K562 (cell line): ENCODE measurements around the gene LRRC25. TPM values are rescaled to one million over a fixed set of nuclear protein-coding genes. Genes with fewer than 3 reads are reported as not detected.
A peak's percentile ranks its signal among the peaks of the same experiment; 100 is the strongest.

Experiments
- BRCA1 ChIP-seq, 2 experiments: fragments of 450-650 bp in 1 of 2; sonication (generic) in 1 of 2; formaldehyde crosslinking in 1 of 2; IDR thresholded peaks; 2 replicates each; pipeline versions ENCODE4 v1.5.0 to v1.6.1; 2017 to 2020; ENCODE audit warnings: mild to moderate bottlenecking in 1 of 2, missing genetic modification reagents in 1 of 2
- CBFB ChIP-seq: sonication (generic); formaldehyde crosslinking; IDR thresholded peaks from 2 replicates; pipeline ENCODE4 v1.4.0; 2020; ENCODE audit warnings: mild to moderate bottlenecking, missing genetic modification reagents
- GATAD2B ChIP-seq: fragments of 450-650 bp; IDR thresholded peaks from 2 replicates; pipeline ENCODE4 v1.6.1; 2017; ENCODE audit warnings: mild to moderate bottlenecking, borderline replicate concordance
- GTF2E2 ChIP-seq: fragments of 200-800 bp; sonication (Bioruptor generic); IDR thresholded peaks from 2 replicates; pipeline ENCODE4 v1.6.1; 2016; ENCODE audit warnings: missing genetic modification characterization, missing compliant biosample characterization
- HDAC1 ChIP-seq, 2 experiments: fragments of 450-650 bp; IDR thresholded peaks; 2 replicates each; pipeline ENCODE4 v1.6.1; 2016 to 2017; ENCODE audit warnings: inconsistent platforms in 1 of 2, mild to moderate bottlenecking in 1 of 2, moderate library complexity in 1 of 2
- IRF1 ChIP-seq: sonication (generic); formaldehyde crosslinking; IDR thresholded peaks from 2 replicates; pipeline ENCODE4 v1.8.0; 2022; ENCODE audit warnings: missing genetic modification reagents, mild to moderate bottlenecking, borderline replicate concordance
- JUND ChIP-seq, 2 experiments: IDR thresholded peaks; 2 replicates in 1 of 2; 3 replicates in 1 of 2; pipeline ENCODE4 v1.6.1; 2011; ENCODE audit warnings: borderline replicate concordance in 2 of 2, low read depth in 2 of 2, low read length in 2 of 2, improper control_type of control experiment in 1 of 2, missing biosample characterization in 1 of 2, missing genetic modification characterization in 1 of 2, missing genetic modification reagents in 1 of 2
- MAFF ChIP-seq: IDR thresholded peaks from 2 replicates; pipeline ENCODE4 v1.6.1; 2012; ENCODE audit warnings: low read length, improper control_type of control experiment
- NCOA1 ChIP-seq: fragments of 450-650 bp; IDR thresholded peaks from 2 replicates; pipeline ENCODE4 v1.6.1; 2016; ENCODE audit warnings: low read depth
- NEUROD1 ChIP-seq: fragments of 150-350 bp; IDR thresholded peaks from 2 replicates; pipeline ENCODE4 v1.6.1; 2014; ENCODE audit warnings: borderline replicate concordance, low read length, low read depth; ENCODE audit not compliant: partially characterized antibody
- POLR2AphosphoS5 ChIP-seq: IDR thresholded peaks from 2 replicates; pipeline ENCODE4 v1.6.1; 2011; ENCODE audit warnings: mild to moderate bottlenecking, low read depth, low read length, moderate library complexity; ENCODE audit not compliant: control insufficient read depth, insufficient read depth
- POLR2H ChIP-seq: IDR thresholded peaks from 2 replicates; pipeline ENCODE4 v1.6.1; 2016; ENCODE audit warnings: missing genetic modification characterization, low read depth, mild to moderate bottlenecking, control low read depth, missing compliant biosample characterization, moderate library complexity
- PREB ChIP-seq: sonication (generic); formaldehyde crosslinking; IDR thresholded peaks from 2 replicates; pipeline ENCODE4 v1.8.1; 2023; ENCODE audit warnings: mild to moderate bottlenecking, missing genetic modification reagents
- RBM39 ChIP-seq: fragments of 200-400 bp; formaldehyde crosslinking; optimal IDR thresholded peaks from 2 replicates; pipeline ENCODE3; 2018; ENCODE audit warnings: low read depth, low read length
- SPI1 ChIP-seq: IDR thresholded peaks from 2 replicates; pipeline ENCODE4 v1.6.1; 2011; ENCODE audit warnings: low read depth, low read length, control low read depth, borderline replicate concordance
- TCF15 ChIP-seq: fragments of 250-450 bp; sonication (Bioruptor Pico); IDR thresholded peaks from 2 replicates; pipeline ENCODE4 v1.8.0; 2022; ENCODE audit warnings: moderate library complexity, mild to moderate bottlenecking, inconsistent platforms
- ZBTB9 ChIP-seq: fragments of 450-650 bp; formaldehyde crosslinking; IDR thresholded peaks from 2 replicates; pipeline ENCODE4 v1.4.0; 2020; ENCODE audit warnings: mild to moderate bottlenecking, moderate library complexity
- ZNF12 ChIP-seq: sonication (generic); formaldehyde crosslinking; IDR thresholded peaks from 2 replicates; pipeline ENCODE4 v1.4.0; 2020; ENCODE audit warnings: mild to moderate bottlenecking, missing genetic modification reagents
- ZNF280A ChIP-seq: fragments of 450-650 bp; IDR thresholded peaks from 2 replicates; pipeline ENCODE4 v1.6.1; 2018; ENCODE audit warnings: mild to moderate bottlenecking, low read depth; ENCODE audit not compliant: partially characterized antibody
- ZNF3 ChIP-seq: fragments of 250-450 bp; sonication (Bioruptor Pico); IDR thresholded peaks from 2 replicates; pipeline ENCODE4 v1.5.0; 2021; ENCODE audit warnings: mild to moderate bottlenecking, moderate library complexity
- ZNF507 ChIP-seq: conservative IDR thresholded peaks from 2 replicates; pipeline ENCODE4 v1.6.1; 2017; ENCODE audit warnings: missing genetic modification characterization, missing compliant biosample characterization
- polyA plus RNA-seq, 8 experiments: library from polyadenylated mRNA; depleted of rRNA in 4 of 8; stranded (reverse) in 5 of 8; unstranded in 3 of 8; fragments of >200 nt; fragmentation: Nextera tagmentation in 2 of 8; fragmentation: Illumina TruSeq in 1 of 8; extraction: Ambion mirVana in 2 of 8; extraction: Trizol in 1 of 8; gene quantifications; 2 replicates each; pipeline versions ENCODE4 v1.2.1 to v1.2.3, GENCODE V29; 2011 to 2014; ENCODE audit warnings: inconsistent platforms in 1 of 8, missing spikeins in 1 of 8
- total RNA-seq, 7 experiments: library from RNA; depleted of rRNA in 6 of 7; stranded (reverse); fragments of >200 nt in 6 of 7; fragmentation: Illumina TruSeq in 2 of 7; extraction: Trizol in 2 of 7; gene quantifications; 2 replicates each; pipeline versions ENCODE4 v1.2.1 to v1.2.3, GENCODE V29; 2011 to 2021; ENCODE audit warnings: low replicate concordance in 1 of 7

The LRRC25 gene
- total and polyA plus RNA-seq, 9 of the 15 experiments (the other 6 are each of a cell fraction or from before 2014, with no cell fraction given): 0.07 to 0.36 (median 0.10) TPM; not detected in 3

- TF ChIP-seq IRF1 (CRISPR knock-in tag): no peak
- TF ChIP-seq POLR2AphosphoS5: peak; percentile 50; the same call in 1 of the 2 replicates
- peak; percentile 93; the same call in 1 of the 2 replicates for TF ChIP-seq CBFB (CRISPR knock-in tag)
- no peak for TF ChIP-seq POLR2H (tag)
- no peak for TF ChIP-seq NCOA1
- TF ChIP-seq ZBTB9 (CRISPR knock-in tag): no peak
- no peak for TF ChIP-seq ZNF507
- no peak for TF ChIP-seq PREB (CRISPR knock-in tag)
- TF ChIP-seq NEUROD1: no peak
- no peak for TF ChIP-seq RBM39
- no peak for TF ChIP-seq ZNF280A
- TF ChIP-seq GATAD2B: no peak
- TF ChIP-seq ZNF3: no peak
- TF ChIP-seq JUND (IDR thresholded peaks at IDR 0.05; ENCODE audit: borderline replicate concordance, low read depth, low read length): no peak
- no peak; the same call in 2 of the 3 replicates for TF ChIP-seq JUND (tag; IDR thresholded peaks at IDR 0.05; ENCODE audit: borderline replicate concordance, low read depth, low read length)
- no peak for TF ChIP-seq GTF2E2 (tag)
- TF ChIP-seq SPI1: no peak
- no peak for TF ChIP-seq TCF15 (CRISPR knock-in tag)
- no peak for TF ChIP-seq ZNF12 (CRISPR knock-in tag)
- TF ChIP-seq BRCA1 (IDR thresholded peaks at IDR 0.05): no peak
- TF ChIP-seq BRCA1 (CRISPR knock-in tag; IDR thresholded peaks at IDR 0.05): no peak
- TF ChIP-seq HDAC1 (IDR thresholded peaks at IDR 0.05): peak in 1 of 2 experiments; percentile 74; a peak in 2 of 4 replicates
- TF ChIP-seq MAFF: no peak
These were observed 44.7 kb upstream of the LRRC25 start (continued) for GRCh38 chr19:18441804-18442788.
